Liver (tissue), 9 donors: ENCODE results near the gene TRAPPC5. TPM values are rescaled to one million over a fixed set of nuclear protein-coding genes. Genes with fewer than 3 reads are reported as not detected.

ENCODE experiments used
- DNase-seq: peaks from one replicate; pipeline ENCODE4 v3.0.0-alpha.2; 2017; ENCODE audit warnings: low spot score
- H3K27ac ChIP-seq, 2 donors: one replicate each; pipeline ENCODE4 v1.7.0; 2013; ENCODE audit warnings: inconsistent platforms in 2 of 2, low read length in 2 of 2, control low read depth in 1 of 2, low read depth in 1 of 2, mild to moderate bottlenecking in 1 of 2
- H3K27me3 ChIP-seq, 4 donors: one replicate each; pipeline versions ENCODE4 v1.6.1 to v1.7.0; 2013; ENCODE audit warnings: low read length in 3 of 4, inconsistent platforms in 1 of 4, mild to moderate bottlenecking in 1 of 4, moderate library complexity in 1 of 4; ENCODE audit not compliant: control insufficient read depth in 4 of 4, insufficient read depth in 4 of 4
- H3K36me3 ChIP-seq, 4 donors: one replicate each; pipeline versions ENCODE4 v1.6.1 to v1.7.0; 2013; ENCODE audit warnings: low read length in 3 of 4, mild to moderate bottlenecking in 3 of 4, low read depth in 1 of 4, moderate library complexity in 1 of 4; ENCODE audit not compliant: control insufficient read depth in 4 of 4, insufficient read depth in 3 of 4
- H3K4me1 ChIP-seq, 4 donors: one replicate each; pipeline versions ENCODE4 v1.6.1 to v1.7.0; 2013; ENCODE audit warnings: low read length in 3 of 4, mild to moderate bottlenecking in 3 of 4, moderate library complexity in 1 of 4; ENCODE audit not compliant: control insufficient read depth in 4 of 4, insufficient read depth in 4 of 4
- H3K4me3 ChIP-seq, 3 donors: one replicate each; pipeline versions ENCODE4 v1.6.1 to v1.7.0; 2013; ENCODE audit warnings: low read length in 3 of 3, control low read depth in 1 of 3, low read depth in 1 of 3, mild to moderate bottlenecking in 1 of 3
- H3K9ac ChIP-seq, 2 donors: one replicate each; pipeline ENCODE4 v1.7.0; 2013; ENCODE audit warnings: low read length in 2 of 2, mild to moderate bottlenecking in 2 of 2, moderate library complexity in 2 of 2, control low read depth in 1 of 2, low read depth in 1 of 2
- H3K9me3 ChIP-seq, 4 donors: one replicate each; pipeline versions ENCODE4 v1.6.1 to v1.7.0; 2013; ENCODE audit warnings: low read length in 3 of 4; ENCODE audit not compliant: control insufficient read depth in 4 of 4
- ATF3 ChIP-seq: IDR thresholded peaks from 2 replicates; pipeline ENCODE4 v1.6.1; 2016; ENCODE audit warnings: antibody characterized with exemption
- CTCF ChIP-seq: fragments of 150-350 bp; IDR thresholded peaks from 2 replicates; pipeline ENCODE4 v1.5.1; 2017; ENCODE audit warnings: improper control_type of control experiment, low read depth, low read length; ENCODE audit not compliant: missing input control
- EGR1 ChIP-seq, 2 donors: IDR thresholded peaks; 2 replicates each; pipeline ENCODE4 v1.6.1; 2016 to 2018; ENCODE audit warnings: antibody characterized with exemption in 2 of 2, low read depth in 2 of 2
- FOXA1 ChIP-seq: IDR thresholded peaks from 2 replicates; pipeline ENCODE4 v1.6.1; 2016; ENCODE audit warnings: antibody characterized with exemption
- FOXA2 ChIP-seq: IDR thresholded peaks from 2 replicates; pipeline ENCODE4 v1.6.1; 2016; ENCODE audit warnings: antibody characterized with exemption
- HNF4A ChIP-seq, 2 donors: conservative IDR thresholded peaks; 2 replicates each; pipeline ENCODE4 v1.6.1; 2016; ENCODE audit warnings: antibody characterized with exemption in 2 of 2, mild to moderate bottlenecking in 2 of 2
- HNF4G ChIP-seq: IDR thresholded peaks from 2 replicates; pipeline ENCODE4 v1.6.1; 2016; ENCODE audit warnings: antibody characterized with exemption
- JUND ChIP-seq, 2 donors: IDR thresholded peaks; 2 replicates each; pipeline ENCODE4 v1.6.1; 2016; ENCODE audit warnings: antibody characterized with exemption in 2 of 2
- MAX ChIP-seq: IDR thresholded peaks from 2 replicates; pipeline ENCODE4 v1.6.1; 2016; ENCODE audit warnings: antibody characterized with exemption
- NR2F2 ChIP-seq: IDR thresholded peaks from 2 replicates; pipeline ENCODE4 v1.6.1; 2016; ENCODE audit warnings: antibody characterized with exemption
- REST ChIP-seq: IDR thresholded peaks from 2 replicates; pipeline ENCODE4 v1.6.1; 2016; ENCODE audit warnings: antibody characterized with exemption, mild to moderate bottlenecking
- RXRA ChIP-seq, 2 donors: IDR thresholded peaks; 2 replicates each; pipeline ENCODE4 v1.6.1; 2017 to 2018; ENCODE audit warnings: antibody characterized with exemption in 2 of 2, mild to moderate bottlenecking in 1 of 2
- SP1 ChIP-seq: IDR thresholded peaks from 2 replicates; pipeline ENCODE4 v1.6.1; 2018; ENCODE audit warnings: antibody characterized with exemption, mild to moderate bottlenecking
- TAF1 ChIP-seq: conservative IDR thresholded peaks from 2 replicates; pipeline ENCODE4 v1.6.1; 2016; ENCODE audit warnings: antibody characterized with exemption, mild to moderate bottlenecking
- ZBTB33 ChIP-seq: IDR thresholded peaks from 2 replicates; pipeline ENCODE4 v1.6.1; 2016; ENCODE audit warnings: antibody characterized with exemption
- WGBS: extraction: QIAGEN DNeasy Blood & Tissue Kit; methylation state at CpG from one replicate; pipeline ENCODE4 v1.1.7; 2013; 5-methylcytosine and 5-hydroxymethylcytosine counted together
- polyA plus RNA-seq, 2 donors: library from polyadenylated mRNA; stranded (reverse) in 1 of 2; unstranded in 1 of 2; fragments of 200-250 nt in 1 of 2; fragments of >200 nt in 1 of 2; fragmentation: Nextera tagmentation in 1 of 2; extraction: Ambion mirVana in 1 of 2; gene quantifications; one replicate each; pipeline versions ENCODE4 v1.2.1 to v1.2.3, GENCODE V29; 2013 to 2015
- total RNA-seq, 2 donors: library from RNA; depleted of rRNA; stranded (reverse); fragments of >200 nt; gene quantifications; one replicate each; pipeline ENCODE4 v1.2.3, GENCODE V29; 2014
- donor health status: healthy.
- donor health status: healthy.
- donor health status: healthy.
- donor health status: healthy.
- donor health status: healthy.

Gene TRAPPC5
- total and polyA plus RNA-seq, 4 donors = 22.5 to 130 (median 55.2) TPM

- no peak for DNase-seq
- H3K4me3 ChIP-seq = no peak within 1 kb of the TSS
- TF ChIP-seq JUND (IDR thresholded peaks at IDR 0.05) (no peak), EGR1 (IDR thresholded peaks at IDR 0.05; ENCODE audit: low read depth in 2 of 2) (no peak), CTCF (no peak), FOXA2 (no peak), SP1 (no peak), HNF4G (no peak), HNF4A (conservative IDR thresholded peaks at IDR 0.05) (no peak), RXRA (IDR thresholded peaks at IDR 0.05) (no peak), ZBTB33 (no peak), MAX (no peak), REST (no peak), ATF3 (no peak)
- peaks cover 0 to 2% (median under 1%) of the 10 kb centered on the region in 4 donors for H3K4me1 ChIP-seq
- H3K9ac ChIP-seq = no peak within 1 kb of the TSS
- H3K9me3 ChIP-seq = no peaks in the 10 kb centered on the region
- no peak within 1 kb of the TSS for H3K27ac ChIP-seq
- H3K27me3 ChIP-seq = peaks cover 0 to 4% (median 0%) of the 10 kb centered on the region in 4 donors
- H3K36me3 ChIP-seq = no peaks in the 10 kb centered on the region
- 80% methylated on average over 9 of the region's 9 CpGs for WGBS
Measured at GRCh38 chr19:7668842-7669241, 11.8 kb upstream of the TRAPPC5 start, which contains the start of gene RETN. Gene RETN, plus strand, starts transcription at chr19:7669049. Its CDS starts 278 bp downstream, at chr19:7669327.

GRCh38 chr19:7669641-7670040, 11.0 kb upstream of the TRAPPC5 start:
- Histone ChIP-seq H3K9me3 (no peaks in the 10 kb centered on the region), H3K27ac (no peak overlapping the region), H3K27me3 (peaks cover 0 to 4% (median 0%) of the 10 kb centered on the region in 4 donors), H3K4me3 (no peak overlapping the region), H3K9ac (no peak overlapping the region), H3K36me3 (no peaks in the 10 kb centered on the region), H3K4me1 (peaks cover 0 to 4% (median 3%) of the 10 kb centered on the region in 4 donors)
- WGBS = 31% methylated on average over 9 of the region's 9 CpGs
- no peak for DNase-seq
- no peak for TF ChIP-seq ATF3
- no peak for TF ChIP-seq FOXA1
- TF ChIP-seq JUND (IDR thresholded peaks at IDR 0.05) = no peak
- no peak for TF ChIP-seq NR2F2
- no peak for TF ChIP-seq CTCF
- TF ChIP-seq MAX = no peak
- no peak for TF ChIP-seq FOXA2
- no peak for TF ChIP-seq EGR1 (IDR thresholded peaks at IDR 0.05; ENCODE audit: low read depth in 2 of 2)
- TF ChIP-seq TAF1 = no peak
- no peak for TF ChIP-seq HNF4G
- no peak for TF ChIP-seq REST
